Cardiac fibroblast (primary cell): ENCODE data around the gene ZCCHC24.

Experiments
- DNase-seq, 2 donors: peaks; one replicate each; pipeline versions ENCODE4 v3.0.0 to v3.0.0-alpha.2; 2010; ENCODE audit warnings: low read depth in 2 of 2
- H3K4me3 ChIP-seq, 2 donors: replicated peaks in 1 of 2; 1 replicate in 1 of 2; 2 replicates in 1 of 2; pipeline ENCODE4 v1.5.1; 2011; ENCODE audit warnings: low read depth in 2 of 2, low read length in 2 of 2, mild to moderate bottlenecking in 2 of 2, moderate library complexity in 1 of 2
- CTCF ChIP-seq: IDR thresholded peaks from one replicate; pipeline ENCODE4 v1.5.1; 2011; ENCODE audit warnings: low read depth, mild to moderate bottlenecking, low read length, inconsistent platforms

ZCCHC24 gene

DNA sequence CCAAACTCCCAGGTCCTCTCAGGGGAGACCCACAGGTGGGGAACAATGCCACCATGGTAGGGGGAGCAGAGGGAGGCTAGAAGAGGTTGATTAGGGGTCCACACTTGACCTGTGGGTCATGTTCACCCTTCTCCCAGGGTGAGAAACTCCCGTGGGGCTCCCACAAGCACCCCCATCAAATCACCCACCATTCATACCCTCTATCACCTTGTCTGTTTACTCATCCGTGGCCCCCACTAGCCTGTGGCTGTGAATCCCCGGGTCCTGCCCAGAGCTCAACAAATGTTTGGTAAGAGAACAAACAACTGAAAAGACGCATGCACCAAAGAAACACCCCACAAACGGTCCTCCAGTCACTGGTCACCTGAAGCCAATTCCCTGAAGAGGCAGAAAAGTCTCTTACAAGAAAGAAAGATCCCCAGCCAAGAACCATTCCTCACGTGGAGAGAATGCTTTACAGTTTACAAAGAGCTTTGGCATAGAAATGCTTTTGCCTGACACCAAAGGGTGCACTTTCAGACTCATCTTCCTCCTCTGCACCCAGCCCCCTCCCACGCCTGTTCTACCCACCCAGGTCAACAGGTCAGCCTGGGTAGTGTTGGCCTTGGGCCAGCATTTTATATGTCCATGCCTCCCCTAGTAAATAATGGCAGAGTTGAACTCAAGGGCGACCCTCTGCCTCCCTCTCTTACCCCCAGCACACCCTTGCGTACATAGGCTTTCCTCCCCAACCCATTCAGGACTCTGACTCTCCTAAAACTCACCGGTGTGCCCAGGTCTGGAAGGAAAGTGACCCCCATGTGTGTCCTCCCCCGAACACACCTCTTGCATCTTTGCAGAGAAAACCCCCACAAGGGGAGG lies 1.9 kb downstream of the ZCCHC24 start:
- H3K4me3 ChIP-seq, result peak overlapping the region; percentile 72 to 88

DNA sequence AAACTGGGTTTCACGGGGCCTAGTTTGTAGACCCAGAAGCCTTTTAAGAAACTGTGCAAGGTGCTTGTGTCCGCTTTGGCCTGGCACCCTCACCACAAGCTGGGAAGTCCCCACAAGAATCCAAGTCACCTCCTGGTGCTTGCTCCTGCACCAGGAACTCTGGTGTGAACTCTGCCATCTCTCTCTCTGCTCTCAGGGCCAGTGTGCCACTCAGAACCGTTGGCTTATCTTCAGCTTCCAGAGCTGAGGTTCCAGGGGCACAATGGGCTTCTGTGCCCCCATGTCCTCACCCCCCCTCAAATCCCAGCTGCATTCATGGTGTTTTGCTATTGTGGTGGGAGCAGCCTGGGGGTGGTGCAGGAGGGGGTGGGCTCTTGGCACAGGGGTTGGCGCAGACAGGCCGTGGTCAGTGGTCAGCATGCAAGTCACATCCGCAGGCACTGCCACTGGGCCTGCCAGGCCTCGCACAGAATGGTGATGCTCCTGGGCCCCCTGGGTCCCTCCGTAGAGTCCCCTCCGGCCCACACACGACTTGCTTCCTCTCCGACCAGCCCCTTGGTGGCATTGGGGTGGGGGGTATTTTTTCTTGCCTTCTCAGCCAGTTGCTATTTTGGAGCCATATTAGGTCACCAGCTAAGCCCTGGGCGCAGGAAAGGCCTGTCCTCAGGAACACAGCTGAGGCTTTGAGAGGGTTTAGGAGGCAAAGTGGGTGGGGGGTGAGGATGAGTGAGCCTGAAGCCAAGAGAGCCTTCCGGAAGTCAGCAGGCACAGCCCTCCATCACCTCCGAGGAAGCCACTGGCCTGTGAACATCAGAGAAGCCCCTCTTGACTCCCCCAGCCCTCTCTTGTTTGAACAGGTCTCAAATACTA lies 3.0 kb downstream of the ZCCHC24 start:
- no peak for TF ChIP-seq CTCF
- no peak for DNase-seq
- H3K4me3 ChIP-seq, result peak overlapping the region in 1 of 2 donors; percentile 88

More for the DNA sequence above, 1.9 kb downstream of the ZCCHC24 start:
- no peak for TF ChIP-seq CTCF
- no peak for DNase-seq

DNA sequence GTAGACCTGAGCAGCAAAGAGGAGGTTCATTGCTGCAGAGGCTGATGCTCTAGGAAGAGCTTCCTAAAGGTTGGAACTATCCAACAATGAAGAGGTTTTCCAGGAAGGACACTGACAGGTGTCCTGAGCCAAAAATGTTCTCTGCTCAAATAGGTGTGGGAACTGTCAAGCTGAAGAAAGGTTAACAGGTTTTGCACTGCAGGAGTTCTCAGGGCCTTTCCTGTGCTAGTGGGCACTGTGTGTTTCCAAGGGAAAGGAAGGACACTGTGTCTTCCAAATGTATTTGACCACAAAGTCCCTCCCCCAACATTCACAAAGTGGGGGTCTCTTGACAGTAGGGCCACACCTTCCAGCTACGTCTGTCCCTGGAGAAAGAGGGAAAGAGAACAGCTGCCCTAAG lies 4.0 kb downstream of the ZCCHC24 start:
- DNase-seq, result no peak
- no peak for TF ChIP-seq CTCF
- peak overlapping the region in 1 of 2 donors; percentile 17 for H3K4me3 ChIP-seq

GRCh38 chr10:79440281-79440680 lies 5.1 kb downstream of the ZCCHC24 start:
- no peak for TF ChIP-seq CTCF
- DNase-seq, result no peak
- no peak overlapping the region for H3K4me3 ChIP-seq

- no peak for DNase-seq
- TF ChIP-seq CTCF, result no peak
- no peak overlapping the region for H3K4me3 ChIP-seq
These were observed 6.7 kb downstream of the ZCCHC24 start for GRCh38 chr10:79438699-79439085.

DNA sequence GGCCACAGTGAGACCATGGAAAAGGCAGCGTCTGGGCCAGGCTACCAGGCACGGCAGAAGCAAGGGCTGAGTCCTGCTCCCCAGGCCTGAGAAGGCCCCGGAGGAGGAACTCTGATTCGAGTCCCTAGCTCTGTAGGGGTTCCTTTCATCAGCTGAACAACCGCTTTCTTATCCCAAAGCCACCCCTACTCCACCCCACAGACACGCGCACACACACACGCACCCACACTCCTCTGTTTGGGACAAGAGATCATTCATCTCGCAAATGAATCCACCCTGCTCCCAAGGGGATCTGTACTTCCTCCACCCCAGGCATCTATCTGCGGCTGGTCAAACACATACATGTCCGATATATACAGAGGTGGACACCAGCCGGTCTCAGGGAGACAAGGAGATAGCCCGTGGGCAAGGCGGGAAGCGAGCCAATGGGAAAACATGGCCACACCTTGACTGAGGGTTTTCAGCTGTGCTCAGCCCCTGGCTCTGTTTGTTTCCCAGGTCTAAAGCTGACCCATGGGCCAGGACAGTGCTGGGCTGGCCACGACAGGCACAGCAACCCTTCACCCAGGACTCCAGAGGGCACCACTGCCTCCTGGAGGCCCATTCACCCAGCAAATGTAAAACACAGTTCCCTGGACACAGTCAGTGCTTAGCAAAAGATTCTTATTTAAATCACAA lies 7.3 kb downstream of the ZCCHC24 start:
- peak; percentile 29 for TF ChIP-seq CTCF
- no peak overlapping the region for H3K4me3 ChIP-seq
- no peak for DNase-seq
